HT1080 (cell line): ENCODE measurements around the gene TMEM132D. TPM values are rescaled to one million over a fixed set of nuclear protein-coding genes. Genes with fewer than 3 reads are reported as not detected.
"Not testable (repeated sequence)": the region's sequence is repeated elsewhere in the genome, so short reads cannot be mapped to it uniquely, and the experiment has no call there.

Experiments used
- DNase-seq: peaks from one replicate; pipeline ENCODE4 v3.0.0-alpha.2; 2015; ENCODE audit warnings: low read depth
- total RNA-seq: library from RNA; depleted of rRNA; stranded (reverse); fragments of >200 nt; shearing (Covaris generic); gene quantifications from 2 replicates; pipeline ENCODE4 v1.2.3, GENCODE V29; 2014

TMEM132D gene
- total RNA-seq, 1 experiment from 2014 or later, result 2.7 TPM

DNA sequence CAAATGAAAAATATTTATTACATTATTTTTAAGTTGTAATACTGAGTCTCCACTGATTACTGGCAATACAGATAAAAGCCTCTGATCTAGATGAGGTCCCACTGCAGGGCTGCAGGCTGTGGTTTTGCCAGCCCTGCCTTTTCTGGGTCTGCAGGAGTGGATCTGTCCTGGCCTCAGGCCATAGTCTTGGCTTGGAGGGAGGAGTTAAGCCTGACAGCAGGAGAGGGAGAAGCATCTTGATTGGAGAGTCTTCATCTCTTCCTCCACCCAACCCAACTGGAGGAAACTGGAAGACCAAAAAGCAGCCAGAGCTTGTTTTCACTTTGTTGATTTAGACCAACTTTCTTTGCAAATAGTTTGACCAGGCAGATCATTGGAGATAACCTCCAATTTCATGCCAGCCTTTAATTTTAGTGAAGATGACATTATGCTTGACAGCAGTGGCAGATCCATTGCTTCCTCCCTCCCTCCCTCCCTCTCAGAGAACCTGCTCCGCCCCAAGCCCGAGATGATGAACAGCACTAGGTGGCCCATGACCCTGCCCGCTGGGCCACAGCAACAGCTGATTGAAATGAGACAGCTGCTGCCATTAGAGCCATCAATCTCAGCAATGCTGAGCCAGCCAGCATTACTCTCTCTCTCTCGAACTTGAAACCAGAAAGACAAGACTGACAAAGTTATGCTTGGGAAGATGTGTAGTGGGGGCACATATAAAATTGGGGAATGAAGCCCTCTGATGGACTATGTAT lies 828.2 kb downstream of the TMEM132D start:
- no peak for DNase-seq

GRCh38 chr12:129074379-129074778 lies 829.4 kb downstream of the TMEM132D start:
- no peak for DNase-seq

GRCh38 chr12:129073157-129073915 lies 830.5 kb downstream of the TMEM132D start:
- DNase-seq, result peak; percentile 37

- no peak for DNase-seq
Measured at GRCh38 chr12:129071362-129071761, 832.5 kb downstream of the TMEM132D start.

GRCh38 chr12:129069886-129070285 lies 833.9 kb downstream of the TMEM132D start:
- no peak for DNase-seq

DNA sequence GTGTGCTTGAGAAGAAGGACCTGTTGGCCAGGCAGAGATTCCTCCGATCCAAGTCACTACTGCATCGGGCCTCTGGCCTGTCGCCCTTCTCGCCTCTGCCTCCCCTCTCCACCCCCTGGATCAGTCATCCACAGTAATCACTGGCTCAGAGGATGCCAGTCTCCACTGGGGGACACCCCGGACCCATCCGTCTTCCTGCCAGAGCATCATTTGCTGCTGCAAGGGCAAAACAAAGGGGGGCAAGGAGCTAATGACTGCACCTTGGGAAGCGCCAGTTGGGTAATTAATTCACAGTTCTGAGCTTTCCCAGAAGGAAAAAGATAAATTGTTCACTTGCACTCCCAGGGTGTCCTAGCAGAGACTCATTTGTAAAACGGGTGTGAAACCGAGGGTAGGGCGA lies 835.1 kb downstream of the TMEM132D start:
- DNase-seq, result no peak

GRCh38 chr12:129067491-129067890 lies 836.3 kb downstream of the TMEM132D start:
- peak; percentile 38 for DNase-seq

GRCh38 chr12:129064209-129064855 lies 839.5 kb downstream of the TMEM132D start:
- no peak for DNase-seq

GRCh38 chr12:129063600-129063999 lies 840.2 kb downstream of the TMEM132D start:
- no peak for DNase-seq

DNA sequence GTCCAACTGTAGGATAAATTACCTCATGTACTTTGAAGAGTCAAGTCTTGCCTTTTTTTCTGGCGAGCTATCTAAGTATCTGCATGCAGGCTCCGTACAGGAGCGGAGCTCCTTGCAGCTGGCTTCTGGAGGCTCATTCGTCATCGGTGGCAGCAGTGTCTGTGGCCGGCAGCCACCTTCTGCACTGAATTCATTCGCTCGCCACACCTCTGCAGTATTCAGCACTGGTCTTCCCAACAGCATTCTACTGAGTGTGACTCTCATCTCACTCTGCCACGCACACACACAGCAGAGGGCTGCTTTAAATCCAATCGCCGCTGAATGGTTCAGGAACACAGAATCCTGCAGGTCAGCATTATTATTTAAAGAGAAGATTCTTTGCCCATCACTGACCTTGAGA lies 850.6 kb downstream of the TMEM132D start:
- DNase-seq, result peak; percentile 16

- peak; percentile 24 for DNase-seq
Measured at GRCh38 chr12:129052373-129052772, 851.5 kb downstream of the TMEM132D start.

DNA sequence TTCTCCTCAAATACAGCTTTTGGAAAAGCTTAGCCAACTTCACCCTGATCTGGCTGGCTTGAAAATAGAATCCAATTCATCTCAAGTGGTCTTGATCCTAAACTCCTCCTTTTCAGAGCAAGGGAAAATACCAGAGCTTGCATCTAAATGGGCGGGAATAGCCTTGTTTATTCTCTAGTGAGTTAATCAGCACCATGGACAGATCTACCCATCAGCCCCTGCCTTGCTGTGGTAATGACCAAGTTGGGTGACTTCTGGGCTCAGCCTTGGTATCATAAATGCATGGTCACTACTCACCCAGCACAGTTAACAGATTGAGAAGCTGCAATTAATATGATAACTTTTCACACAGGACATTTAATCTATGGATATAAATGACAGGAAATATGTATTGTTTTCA lies 853.9 kb downstream of the TMEM132D start:
- DNase-seq, result peak; percentile 34

DNA sequence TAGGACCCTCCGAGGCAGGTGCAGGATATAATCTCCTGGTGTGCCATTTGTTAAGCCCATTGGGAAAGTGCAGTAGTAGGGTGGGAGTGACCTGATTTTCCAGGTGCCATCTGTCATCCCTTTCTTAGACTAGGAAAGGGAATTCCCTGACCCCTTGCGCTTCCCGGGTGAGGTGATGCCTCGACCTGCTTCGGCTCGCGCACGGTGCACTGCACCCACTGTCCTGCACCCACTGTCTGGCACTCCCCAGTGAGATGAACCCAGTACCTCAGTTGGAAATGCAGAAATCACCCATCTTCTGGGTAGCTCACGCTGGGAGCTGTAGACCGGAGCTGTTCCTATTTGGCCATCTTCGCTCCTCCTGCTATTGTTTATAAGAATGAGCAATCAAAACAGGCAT lies 860.5 kb downstream of the TMEM132D start:
- DNase-seq, result not testable (repeated sequence)

GRCh38 chr12:129036135-129036534 lies 867.7 kb downstream of the TMEM132D start:
- DNase-seq, result no peak

- no peak for DNase-seq
Measured at GRCh38 chr12:129034558-129035289, 869.1 kb downstream of the TMEM132D start.

DNA sequence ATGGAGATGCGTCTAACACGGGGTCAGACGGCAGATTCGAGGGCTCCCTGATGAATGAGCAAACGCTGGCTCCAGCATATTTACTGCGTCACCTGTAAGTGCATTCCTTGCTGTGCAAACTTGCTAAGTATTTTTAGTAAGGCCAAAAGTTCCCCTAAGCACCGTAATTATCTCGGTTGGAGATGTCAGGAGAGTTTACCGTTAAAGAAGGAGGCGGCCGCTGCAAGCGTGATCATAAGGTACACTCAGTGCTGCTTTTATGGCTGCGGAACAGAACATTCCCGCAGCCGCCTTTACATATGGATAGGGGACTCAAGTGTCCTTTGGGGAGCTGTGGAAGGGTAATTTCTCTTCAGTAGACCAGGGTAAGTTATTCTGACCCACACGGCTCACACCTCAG lies 875.0 kb downstream of the TMEM132D start:
- DNase-seq, result no peak

DNA sequence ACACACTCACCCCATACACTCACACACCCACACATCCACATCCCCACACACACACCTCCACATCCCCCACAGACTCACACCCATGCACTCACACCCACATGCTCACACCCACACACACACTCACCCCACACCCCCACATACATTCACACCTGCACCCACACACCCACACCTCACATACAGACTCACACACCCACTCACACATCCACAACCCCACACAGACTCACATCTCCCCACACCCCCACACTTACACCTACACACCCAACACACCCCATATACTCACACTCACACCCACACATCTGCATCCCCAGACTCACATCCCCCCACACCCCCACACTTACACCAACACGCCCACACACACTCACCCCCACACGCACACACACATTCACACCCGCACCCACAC lies 878.8 kb downstream of the TMEM132D start:
- no peak for DNase-seq
